Naive B cell (primary cell): Measurements from ENCODE around the gene CCDC85C. TPM values are rescaled to one million over a fixed set of nuclear protein-coding genes. Genes with fewer than 3 reads are reported as not detected.

Experiments
- ATAC-seq, 2 donors: fragments of 150-1000 bp; cut with Tn5 transposase; 2 replicates each; pipeline ENCODE4 v1.10.0; 2021; ENCODE audit warnings: low read depth in 2 of 2, mild to moderate bottlenecking in 2 of 2, moderate library complexity in 2 of 2
- DNase-seq: peaks from one replicate; pipeline ENCODE4 v3.0.0; 2022
- H3K27ac Mint-ChIP-seq, 6 donors: one replicate each; pipeline ENCODE4 v1.8.0; 2020 to 2022; ENCODE audit warnings: mild to moderate bottlenecking in 6 of 6, mixed read lengths in 6 of 6, moderate library complexity in 5 of 6, inconsistent platforms in 2 of 6
- H3K27me3 Mint-ChIP-seq, 3 donors: one replicate each; pipeline ENCODE4 v1.8.0; 2021 to 2022; ENCODE audit warnings: mixed read lengths in 3 of 3, mild to moderate bottlenecking in 1 of 3
- H3K36me3 Mint-ChIP-seq, 2 donors: one replicate each; pipeline ENCODE4 v1.8.0; 2020 to 2022; ENCODE audit warnings: mixed read lengths in 2 of 2, inconsistent platforms in 1 of 2, mild to moderate bottlenecking in 1 of 2
- H3K4me1 Mint-ChIP-seq, 3 donors: one replicate each; pipeline ENCODE4 v1.8.0; 2020 to 2022; ENCODE audit warnings: mixed read lengths in 3 of 3, inconsistent platforms in 1 of 3, mild to moderate bottlenecking in 1 of 3, moderate library complexity in 1 of 3
- H3K4me3 Mint-ChIP-seq, 8 donors: one replicate each; pipeline ENCODE4 v1.8.0; 2020 to 2022; ENCODE audit warnings: mild to moderate bottlenecking in 8 of 8, mixed read lengths in 8 of 8, moderate library complexity in 8 of 8, inconsistent platforms in 2 of 8
- H3K9me3 Mint-ChIP-seq, 7 donors: one replicate each; pipeline ENCODE4 v1.8.0; 2020 to 2022; ENCODE audit warnings: mixed read lengths in 7 of 7, mild to moderate bottlenecking in 5 of 7, inconsistent platforms in 2 of 7, moderate library complexity in 1 of 7
- polyA plus RNA-seq, 6 donors: library from polyadenylated mRNA; unstranded; fragments of 300-500 nt; fragmentation: Illumina TruSeq; gene quantifications; one replicate each; pipeline ENCODE4 v1.2.3, GENCODE V29; 2021; ENCODE audit warnings: low read depth in 6 of 6

CCDC85C gene
- polyA plus RNA-seq, 6 donors from 2014 or later: 0.05 to 0.28 (median 0.24) TPM

DNA sequence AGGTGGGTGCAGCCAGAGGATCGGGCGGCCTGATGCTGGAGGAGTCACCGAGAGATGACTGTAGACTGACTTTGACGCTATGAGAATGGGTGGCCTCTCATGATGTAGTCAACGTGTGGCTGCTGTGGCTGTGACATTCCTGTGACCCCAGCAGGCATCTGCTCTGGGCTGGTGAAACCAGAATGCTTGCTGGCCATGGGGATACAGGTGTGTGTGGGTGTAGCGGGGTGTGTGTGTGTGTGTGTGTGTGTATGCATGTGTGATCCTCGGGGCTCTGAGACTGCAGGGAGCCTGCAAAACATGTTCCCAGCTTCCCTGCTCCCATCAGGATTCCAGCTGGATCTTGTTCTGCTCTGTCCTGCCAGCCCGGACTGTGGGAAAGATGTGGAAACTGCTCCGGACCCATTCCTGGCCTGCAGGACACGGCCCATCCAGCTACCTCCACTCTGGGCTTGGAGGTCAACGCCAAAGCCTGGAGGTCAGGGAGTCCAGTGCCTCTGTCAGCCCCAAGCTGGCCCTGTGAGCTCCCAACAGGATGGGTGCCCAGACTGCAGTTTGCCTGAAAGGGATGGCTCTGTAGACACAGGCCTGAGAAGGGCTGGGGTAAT is 22.1 kb upstream of the CCDC85C start:
- DNase-seq (no peak), ATAC-seq (no peak)
- no peaks in the 10 kb centered on the region for H3K9me3 Mint-ChIP-seq
- H3K27ac Mint-ChIP-seq: peak overlapping the region in 1 of 6 donors; percentile 15
- H3K36me3 Mint-ChIP-seq: no peaks in the 10 kb centered on the region
- peaks cover 25 to 56% (median 45%) of the 10 kb centered on the region in 3 donors for H3K27me3 Mint-ChIP-seq
- peaks cover 0 to 4% (median 0%) of the 10 kb centered on the region in 3 donors for H3K4me1 Mint-ChIP-seq
- no peak overlapping the region for H3K4me3 Mint-ChIP-seq

GRCh38 chr14:99625476-99625875 is 21.5 kb upstream of the CCDC85C start:
- H3K9me3 Mint-ChIP-seq: no peaks in the 10 kb centered on the region
- DNase-seq (no peak), ATAC-seq (no peak)
- peaks cover 0 to 4% (median 0%) of the 10 kb centered on the region in 3 donors for H3K4me1 Mint-ChIP-seq
- H3K4me3 Mint-ChIP-seq: no peak overlapping the region
- H3K27ac Mint-ChIP-seq: no peak overlapping the region
- H3K36me3 Mint-ChIP-seq: no peaks in the 10 kb centered on the region
- peaks cover 25 to 53% (median 45%) of the 10 kb centered on the region in 3 donors for H3K27me3 Mint-ChIP-seq

GRCh38 chr14:99624971-99625370 is 21.0 kb upstream of the CCDC85C start:
- Mint-ChIP-seq H3K36me3 (no peaks in the 10 kb centered on the region), H3K4me3 (no peak overlapping the region), H3K27ac (no peak overlapping the region), H3K9me3 (no peaks in the 10 kb centered on the region), H3K27me3 (peaks cover 25 to 48% (median 45%) of the 10 kb centered on the region in 3 donors), H3K4me1 (peaks cover 0 to 4% (median 0%) of the 10 kb centered on the region in 3 donors)
- DNase-seq (no peak), ATAC-seq (no peak)

GRCh38 chr14:99624024-99624423 is 20.0 kb upstream of the CCDC85C start:
- no peak overlapping the region for H3K4me3 Mint-ChIP-seq
- DNase-seq (no peak), ATAC-seq (no peak)
- H3K36me3 Mint-ChIP-seq: no peaks in the 10 kb centered on the region
- no peak overlapping the region for H3K27ac Mint-ChIP-seq
- H3K9me3 Mint-ChIP-seq: no peaks in the 10 kb centered on the region
- H3K27me3 Mint-ChIP-seq: peaks cover 25 to 52% (median 47%) of the 10 kb centered on the region in 3 donors
- H3K4me1 Mint-ChIP-seq: peaks cover 0 to 3% (median 0%) of the 10 kb centered on the region in 3 donors

DNA sequence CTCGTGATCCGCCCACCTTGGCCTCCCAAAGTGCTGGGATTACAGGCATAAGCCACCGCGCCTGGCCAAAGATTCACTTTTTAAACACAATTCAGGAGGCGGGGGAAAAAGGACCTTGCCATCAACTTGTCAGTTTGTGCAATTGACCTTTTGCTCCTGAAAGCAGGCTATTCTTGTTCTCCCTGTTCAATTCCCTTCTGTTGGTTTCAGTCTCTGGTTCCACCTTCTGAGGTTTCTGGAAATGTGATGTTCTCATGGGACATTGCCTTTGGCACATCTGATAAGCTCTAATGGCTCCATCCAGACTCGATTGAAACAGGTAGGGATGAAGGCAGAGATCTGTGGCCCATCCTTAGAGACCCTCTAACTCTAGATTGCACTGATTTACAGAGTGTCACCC is 17.9 kb upstream of the CCDC85C start:
- no peaks in the 10 kb centered on the region for H3K36me3 Mint-ChIP-seq

DNA sequence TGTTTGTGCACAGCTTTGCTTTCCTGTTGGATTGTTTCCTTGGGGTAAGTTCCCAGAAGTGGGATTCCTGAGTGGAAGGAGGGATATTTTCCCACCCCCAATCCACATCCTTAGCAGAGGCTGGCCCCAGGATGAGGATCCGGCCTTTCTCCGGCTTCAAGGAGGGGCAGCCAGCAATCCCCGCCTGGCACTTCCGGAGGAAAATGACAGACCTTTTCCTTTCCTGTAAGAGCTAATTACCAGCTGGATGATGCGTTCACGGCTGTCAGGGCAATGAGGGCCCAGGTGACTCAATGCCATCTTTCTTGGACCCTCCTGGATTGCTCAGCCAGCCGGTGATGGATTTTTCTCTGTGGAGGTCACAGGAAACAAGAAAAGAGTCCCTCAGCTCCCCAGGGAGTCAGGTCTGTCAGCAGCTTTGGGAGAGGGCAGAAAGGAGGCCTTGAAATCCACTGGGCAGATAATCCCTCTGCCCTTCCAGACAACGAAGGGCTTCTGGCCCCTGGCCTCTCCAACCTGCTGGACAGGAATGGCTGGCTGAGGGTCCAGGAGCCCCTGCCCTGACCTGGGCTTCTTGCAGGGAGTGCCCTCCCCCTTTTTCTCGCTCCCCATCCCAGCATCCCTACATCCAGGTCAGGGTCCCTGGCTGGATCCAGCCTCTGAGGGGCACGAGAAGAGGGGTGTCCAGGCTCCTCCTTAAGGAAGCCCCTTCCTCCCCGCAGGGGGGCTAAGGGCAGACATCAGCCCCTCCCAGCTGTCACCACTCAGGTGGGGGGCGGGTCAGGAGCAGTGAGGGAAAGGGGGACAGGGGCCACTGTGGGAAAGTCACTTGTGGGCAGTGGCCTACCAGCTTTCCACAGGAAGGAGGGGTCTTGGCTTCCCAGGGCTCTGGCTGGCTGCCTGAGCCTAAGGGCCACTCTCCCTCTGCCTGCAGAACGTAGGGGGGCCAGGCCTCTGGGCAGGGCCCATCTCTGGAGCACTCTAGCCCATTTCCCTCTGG is 16.1 kb upstream of the CCDC85C start:
- Mint-ChIP-seq H3K4me3 (no peak overlapping the region), H3K27ac (no peak overlapping the region), H3K27me3 (peaks cover 26 to 52% (median 40%) of the 10 kb centered on the region in 3 donors), H3K9me3 (no peaks in the 10 kb centered on the region), H3K36me3 (no peaks in the 10 kb centered on the region), H3K4me1 (peaks cover 0 to 2% (median 0%) of the 10 kb centered on the region in 3 donors)
- DNase-seq: no peak
- ATAC-seq: no peak

More for the DNA sequence above, 17.9 kb upstream of the CCDC85C start:
- no peaks in the 10 kb centered on the region for H3K4me1 Mint-ChIP-seq
- no peak for ATAC-seq
- H3K27ac Mint-ChIP-seq: no peak overlapping the region
- no peak for DNase-seq
- no peak overlapping the region for H3K4me3 Mint-ChIP-seq
- H3K9me3 Mint-ChIP-seq: no peaks in the 10 kb centered on the region
- peaks cover 19 to 50% (median 36%) of the 10 kb centered on the region in 3 donors for H3K27me3 Mint-ChIP-seq

GRCh38 chr14:99616832-99617800 is 13.1 kb upstream of the CCDC85C start:
- Mint-ChIP-seq H3K36me3 (no peaks in the 10 kb centered on the region), H3K27me3 (peaks cover 16 to 33% (median 18%) of the 10 kb centered on the region in 3 donors), H3K9me3 (no peaks in the 10 kb centered on the region), H3K27ac (no peak overlapping the region), H3K4me3 (no peak overlapping the region), H3K4me1 (peaks cover 0 to 2% (median 0%) of the 10 kb centered on the region in 3 donors)
- ATAC-seq (no peak), DNase-seq (no peak)

GRCh38 chr14:99615497-99616157 is 11.6 kb upstream of the CCDC85C start:
- H3K9me3 Mint-ChIP-seq: no peaks in the 10 kb centered on the region
- DNase-seq (no peak), ATAC-seq (no peak)
- H3K27ac Mint-ChIP-seq: no peak overlapping the region
- H3K4me1 Mint-ChIP-seq: peaks cover 0 to 2% (median 0%) of the 10 kb centered on the region in 3 donors
- no peak overlapping the region for H3K4me3 Mint-ChIP-seq
- H3K36me3 Mint-ChIP-seq: no peaks in the 10 kb centered on the region
- peaks cover 14 to 33% (median 15%) of the 10 kb centered on the region in 3 donors for H3K27me3 Mint-ChIP-seq

GRCh38 chr14:99612738-99613330 is 8.8 kb upstream of the CCDC85C start:
- H3K9me3 Mint-ChIP-seq: no peaks in the 10 kb centered on the region
- no peak overlapping the region for H3K27ac Mint-ChIP-seq
- H3K4me3 Mint-ChIP-seq: no peak overlapping the region
- DNase-seq: no peak
- peaks cover 13 to 27% (median 15%) of the 10 kb centered on the region in 3 donors for H3K27me3 Mint-ChIP-seq
- peaks cover 0 to 2% (median 0%) of the 10 kb centered on the region in 3 donors for H3K4me1 Mint-ChIP-seq
- no peaks in the 10 kb centered on the region for H3K36me3 Mint-ChIP-seq
- ATAC-seq: no peak

DNA sequence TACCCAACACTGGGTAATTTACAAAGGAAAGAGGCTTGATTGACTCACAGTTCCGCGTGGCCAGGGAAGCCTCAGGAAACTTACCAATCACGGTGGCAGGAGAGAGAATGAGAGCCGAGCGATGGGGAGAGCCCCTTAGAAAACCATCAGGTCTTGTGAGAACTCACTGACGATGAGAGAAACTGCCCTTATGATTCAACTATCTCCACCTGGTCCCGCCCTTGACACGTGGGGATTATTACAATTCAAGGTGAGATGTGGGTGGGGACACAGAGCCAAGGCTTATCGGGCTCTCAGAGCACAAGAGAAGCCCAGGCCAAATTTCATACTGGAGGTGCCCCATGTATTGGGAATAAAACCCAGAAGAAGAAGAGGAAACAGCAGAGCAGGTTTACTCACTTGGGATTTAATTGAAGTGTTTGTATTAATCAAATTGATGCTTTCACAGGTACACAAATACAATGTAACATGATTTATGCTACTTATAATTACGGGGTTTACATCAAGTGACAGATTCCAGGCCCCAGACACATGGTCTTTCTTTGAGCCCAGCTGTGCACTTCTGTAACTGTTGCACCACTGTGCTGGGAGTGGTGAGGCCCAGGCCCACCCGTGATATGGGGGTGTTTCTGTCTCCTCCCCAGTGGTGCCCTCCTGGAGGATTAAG is 8.2 kb upstream of the CCDC85C start:
- Mint-ChIP-seq H3K27me3 (peaks cover 10 to 30% (median 15%) of the 10 kb centered on the region in 3 donors), H3K4me3 (no peak overlapping the region), H3K27ac (no peak overlapping the region), H3K4me1 (peaks cover 0 to 2% (median 0%) of the 10 kb centered on the region in 3 donors), H3K9me3 (no peaks in the 10 kb centered on the region), H3K36me3 (no peaks in the 10 kb centered on the region)
- ATAC-seq (no peak), DNase-seq (no peak)

- Mint-ChIP-seq H3K27ac (no peak overlapping the region), H3K4me1 (peaks cover 0 to 5% (median 0%) of the 10 kb centered on the region in 3 donors), H3K27me3 (peaks cover 10 to 35% (median 15%) of the 10 kb centered on the region in 3 donors), H3K4me3 (no peak overlapping the region), H3K9me3 (no peaks in the 10 kb centered on the region), H3K36me3 (no peaks in the 10 kb centered on the region)
- ATAC-seq: no peak
- DNase-seq: no peak
Observed at GRCh38 chr14:99611646-99612045, 7.6 kb upstream of the CCDC85C start.
